ENCODE data around the gene MSMO1. TPM values are rescaled to one million over a fixed set of nuclear protein-coding genes. Genes with fewer than 3 reads are reported as not detected.

Gene MSMO1
- total and polyA plus RNA-seq, 7 donors = 13.6 to 114 (median 26.8) TPM

DNA sequence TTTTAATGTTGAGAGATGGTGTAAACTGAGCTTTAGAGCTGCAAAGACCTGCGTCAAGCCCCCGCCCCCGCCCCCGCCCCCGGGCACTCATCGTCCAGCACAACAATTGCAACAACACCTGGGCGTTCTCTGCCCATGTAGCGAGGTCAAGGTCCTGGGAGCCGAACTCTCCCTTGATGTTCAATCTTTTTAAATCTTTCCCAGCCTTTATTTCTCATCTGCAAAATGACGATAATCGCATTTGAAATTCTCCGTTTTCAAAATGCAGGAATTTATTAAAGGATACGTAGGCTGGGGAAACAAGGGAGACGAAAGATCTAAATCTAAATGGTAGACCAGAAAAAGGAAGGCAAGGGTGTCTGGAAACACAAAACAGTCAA is 648 bp upstream of the MSMO1 start:
- H3K36me3 ChIP-seq = no peaks in the 10 kb centered on the region
- intact Hi-C loops (cut with DNase I) = loop anchor here (1.0 to 2.0 kb wide), 2 partner anchors 120 to 214 kb away; partner anchors contain the start of genes KLHL2 and TMEM192
- DNase-seq = no peak
- no peak for TF ChIP-seq POLR2AphosphoS5 (IDR thresholded peaks at IDR 0.05)
- TF ChIP-seq POLR2A (IDR thresholded peaks at IDR 0.05) = no peak
- TF ChIP-seq, protein P1, sequence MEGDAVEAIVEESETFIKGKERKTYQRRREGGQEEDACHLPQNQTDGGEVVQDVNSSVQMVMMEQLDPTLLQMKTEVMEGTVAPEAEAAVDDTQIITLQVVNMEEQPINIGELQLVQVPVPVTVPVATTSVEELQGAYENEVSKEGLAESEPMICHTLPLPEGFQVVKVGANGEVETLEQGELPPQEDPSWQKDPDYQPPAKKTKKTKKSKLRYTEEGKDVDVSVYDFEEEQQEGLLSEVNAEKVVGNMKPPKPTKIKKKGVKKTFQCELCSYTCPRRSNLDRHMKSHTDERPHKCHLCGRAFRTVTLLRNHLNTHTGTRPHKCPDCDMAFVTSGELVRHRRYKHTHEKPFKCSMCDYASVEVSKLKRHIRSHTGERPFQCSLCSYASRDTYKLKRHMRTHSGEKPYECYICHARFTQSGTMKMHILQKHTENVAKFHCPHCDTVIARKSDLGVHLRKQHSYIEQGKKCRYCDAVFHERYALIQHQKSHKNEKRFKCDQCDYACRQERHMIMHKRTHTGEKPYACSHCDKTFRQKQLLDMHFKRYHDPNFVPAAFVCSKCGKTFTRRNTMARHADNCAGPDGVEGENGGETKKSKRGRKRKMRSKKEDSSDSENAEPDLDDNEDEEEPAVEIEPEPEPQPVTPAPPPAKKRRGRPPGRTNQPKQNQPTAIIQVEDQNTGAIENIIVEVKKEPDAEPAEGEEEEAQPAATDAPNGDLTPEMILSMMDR (IDR thresholded peaks at IDR 0.05) = no peak
- TF ChIP-seq EP300 (IDR thresholded peaks at IDR 0.05) = no peak
- peak overlapping the region; percentile 79 to 84 (median 82) for H3K27ac ChIP-seq
- peaks cover 4 to 20% (median 14%) of the 10 kb centered on the region in 4 donors for H3K4me1 ChIP-seq
- H3K27me3 ChIP-seq = no peaks in the 10 kb centered on the region
- H3K9me3 ChIP-seq = no peaks in the 10 kb centered on the region
- H3K4me3 ChIP-seq = peak overlapping the region; percentile 42 to 98 (median 82)
- 1% methylated on average over 14 of the region's 14 CpGs for WGBS, 2 donors

DNA sequence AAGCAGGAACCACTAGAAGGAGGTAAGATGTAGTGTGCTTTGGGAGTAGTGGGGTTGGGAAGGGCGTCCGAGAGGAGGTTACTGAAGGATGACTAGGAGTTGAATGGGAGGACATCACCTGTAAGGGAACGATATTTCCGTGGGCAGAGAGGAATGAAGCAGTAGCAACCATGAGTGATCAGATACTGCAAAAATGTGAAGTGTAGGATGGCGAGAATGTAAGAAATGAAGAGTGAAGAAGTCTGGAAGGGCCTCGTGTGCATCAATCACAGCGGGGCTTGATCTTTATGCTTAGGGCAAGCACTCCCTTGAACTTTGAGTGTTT is 594 bp downstream of the MSMO1 start:
- DNase-seq = no peak
- Histone ChIP-seq H3K36me3 (no peaks in the 10 kb centered on the region), H3K4me1 (peaks cover 4 to 20% (median 14%) of the 10 kb centered on the region in 4 donors), H3K27me3 (no peaks in the 10 kb centered on the region), H3K9me3 (no peaks in the 10 kb centered on the region), H3K27ac (peak overlapping the region; percentile 71 to 83 (median 82)), H3K4me3 (peak overlapping the region; percentile 78 to 98 (median 92))
- WGBS, 2 donors = 1 to 2% methylated on average over 7 of the region's 7 CpGs
- intact Hi-C loops (cut with DNase I) = no loop called here
- TF ChIP-seq POLR2AphosphoS5 (IDR thresholded peaks at IDR 0.05) = no peak
- no peak for TF ChIP-seq EP300 (IDR thresholded peaks at IDR 0.05)
- TF ChIP-seq POLR2A (IDR thresholded peaks at IDR 0.05) = no peak
- TF ChIP-seq, protein P1 (IDR thresholded peaks at IDR 0.05) = no peak

DNA sequence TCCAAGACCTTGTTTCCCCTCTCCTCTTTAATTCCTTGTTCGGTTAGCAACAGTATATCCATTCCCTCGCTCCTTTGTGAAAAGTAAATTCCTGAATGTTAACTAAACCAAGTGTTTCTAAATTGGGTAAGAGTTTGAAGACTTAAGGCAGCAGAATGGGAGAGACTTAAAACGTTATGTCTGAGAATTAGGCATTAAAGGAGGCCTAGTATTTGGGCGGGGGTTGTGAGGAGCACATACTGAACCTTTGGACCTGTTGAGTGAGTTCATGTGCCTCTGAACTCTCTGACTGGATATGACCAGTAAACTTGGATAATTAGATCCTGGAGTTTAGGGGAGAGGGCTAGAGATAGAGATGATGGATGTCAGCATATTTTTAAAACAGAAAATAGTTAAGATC is 1.2 kb downstream of the MSMO1 start:
- intact Hi-C loops (cut with DNase I) = no loop called here
- no peaks in the 10 kb centered on the region for H3K27me3 ChIP-seq
- peaks cover 4 to 20% (median 14%) of the 10 kb centered on the region in 4 donors for H3K4me1 ChIP-seq
- H3K9me3 ChIP-seq = no peaks in the 10 kb centered on the region
- peak overlapping the region in 1 of 4 donors; percentile 98 for H3K4me3 ChIP-seq
- no peak for DNase-seq
- no peak overlapping the region for H3K27ac ChIP-seq
- 19 to 49% methylated on average over 4 of the region's 4 CpGs for WGBS, 2 donors
- no peak for TF ChIP-seq EP300 (IDR thresholded peaks at IDR 0.05)
- TF ChIP-seq, protein P1 (IDR thresholded peaks at IDR 0.05) = no peak
- TF ChIP-seq POLR2A (IDR thresholded peaks at IDR 0.05) = no peak
- TF ChIP-seq POLR2AphosphoS5 (IDR thresholded peaks at IDR 0.05) = no peak
- H3K36me3 ChIP-seq = peaks cover 0 to 5% (median 0%) of the 10 kb centered on the region in 4 donors

DNA sequence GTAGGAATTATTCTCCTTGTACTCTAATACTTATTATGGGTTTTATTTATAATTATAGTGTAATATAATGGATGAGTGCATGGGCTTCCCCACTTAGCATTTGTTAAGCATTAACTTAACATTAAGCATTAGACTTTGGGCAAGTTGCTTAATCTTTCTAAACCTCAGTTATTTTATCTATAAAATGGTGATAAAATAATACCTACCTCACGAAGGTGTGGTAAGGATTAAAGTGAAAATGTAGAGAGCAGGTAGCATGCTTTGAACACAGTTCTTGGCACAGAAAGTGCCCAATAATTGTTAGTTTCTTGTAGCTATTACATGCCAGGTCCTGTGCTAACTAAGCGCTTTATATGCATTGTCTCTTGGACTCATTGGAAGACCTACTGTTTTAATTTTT is 2.6 kb downstream of the MSMO1 start:
- intact Hi-C loops (cut with DNase I) = no loop called here
- peaks cover 0 to 16% (median 0%) of the 10 kb centered on the region in 4 donors for H3K36me3 ChIP-seq
- H3K27ac ChIP-seq = no peak overlapping the region
- TF ChIP-seq, protein P1 (IDR thresholded peaks at IDR 0.05) = no peak
- no peak for TF ChIP-seq EP300 (IDR thresholded peaks at IDR 0.05)
- no peak for TF ChIP-seq POLR2AphosphoS5 (IDR thresholded peaks at IDR 0.05)
- TF ChIP-seq POLR2A (IDR thresholded peaks at IDR 0.05) = no peak
- H3K27me3 ChIP-seq = no peaks in the 10 kb centered on the region
- no peaks in the 10 kb centered on the region for H3K9me3 ChIP-seq
- WGBS, 2 donors = 73 to 94% methylated on average over 2 of the region's 2 CpGs
- DNase-seq = no peak
- H3K4me1 ChIP-seq = peaks cover 4 to 20% (median 14%) of the 10 kb centered on the region in 4 donors
- H3K4me3 ChIP-seq = no peak overlapping the region

DNA sequence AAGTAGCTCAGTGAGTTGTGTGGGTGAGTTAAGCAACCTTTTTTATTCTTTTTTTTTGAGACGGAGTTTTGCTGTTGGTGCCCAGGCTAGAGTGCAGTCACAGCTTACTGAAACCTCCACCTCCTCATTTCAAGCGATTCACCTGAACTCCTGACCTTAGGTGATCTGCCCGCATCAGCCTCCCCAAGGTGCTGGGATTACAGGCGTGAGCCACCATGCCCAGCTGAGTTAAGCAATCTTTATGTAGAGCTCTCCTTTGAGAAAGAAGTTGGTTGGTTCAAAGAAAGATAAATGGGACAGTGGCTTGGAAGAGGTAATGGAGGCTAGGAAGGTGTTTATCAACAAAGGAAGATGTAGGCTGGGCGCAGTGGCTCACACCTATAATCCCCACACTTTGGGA is 3.2 kb downstream of the MSMO1 start:
- DNase-seq = no peak
- WGBS, 2 donors = 89% methylated on average over 5 of the region's 5 CpGs
- H3K4me1 ChIP-seq = peaks cover 4 to 20% (median 14%) of the 10 kb centered on the region in 4 donors
- intact Hi-C loops (cut with DNase I) = no loop called here
- H3K27ac ChIP-seq = no peak overlapping the region
- H3K9me3 ChIP-seq = no peaks in the 10 kb centered on the region
- TF ChIP-seq POLR2A (IDR thresholded peaks at IDR 0.05) (no peak), EP300 (IDR thresholded peaks at IDR 0.05) (no peak), POLR2AphosphoS5 (IDR thresholded peaks at IDR 0.05) (no peak)
- TF ChIP-seq, protein P1 (IDR thresholded peaks at IDR 0.05) = no peak
- H3K4me3 ChIP-seq = no peak overlapping the region
- no peaks in the 10 kb centered on the region for H3K27me3 ChIP-seq
- H3K36me3 ChIP-seq = peaks cover 0 to 16% (median 0%) of the 10 kb centered on the region in 4 donors
